B cell (primary cell): ENCODE results near the gene AKAP11. TPM values are rescaled to one million over a fixed set of nuclear protein-coding genes. Genes with fewer than 3 reads are reported as not detected.
A peak's percentile ranks its signal among the peaks of the same experiment; 100 is the strongest.

Experiments
- ATAC-seq: fragments of 200-7000 bp; cut with Tn5 transposase; one replicate; pipeline ENCODE4 v1.10.0; 2021; ENCODE audit warnings: low read depth, mild to moderate bottlenecking, moderate number of reproducible peaks, moderate library complexity
- CTCF ChIA-PET: fragments of 350-600 bp; sonication (Branson Sonifier 250); formaldehyde crosslinking; loops from one replicate; lab custom pipeline; 2021; ENCODE audit warnings: antibody characterized with exemption, inconsistent platforms; lab: Charles Lee
- POLR2A ChIA-PET: fragments of 350-600 bp; sonication (Branson Sonifier 250); formaldehyde crosslinking; loops from one replicate; lab custom pipeline; 2021; ENCODE audit warnings: antibody characterized with exemption; lab: Charles Lee
- DNase-seq: peaks from one replicate; pipeline ENCODE4 v3.0.0; 2013
- H2AFZ ChIP-seq: 2 replicates; pipeline ENCODE4 v1.6.1; 2012; ENCODE audit warnings: mild to moderate bottlenecking, low read depth, low read length; ENCODE audit not compliant: insufficient read depth, poor library complexity, severe bottlenecking
- H3K27ac ChIP-seq, 2 donors: 1 replicate in 1 of 2; 2 replicates in 1 of 2; pipeline ENCODE4 v1.5.1; 2012 to 2013; ENCODE audit warnings: low read length in 2 of 2, mild to moderate bottlenecking in 2 of 2, moderate library complexity in 1 of 2
- H3K27me3 ChIP-seq, 4 experiments: fragments of 200-600 bp in 1 of 4; sonication (generic) in 1 of 4; replicated peaks in 1 of 4; 1 replicate in 2 of 4; 2 replicates in 2 of 4; pipeline versions ENCODE4 v1.6.1 to v1.7.0; 2013 to 2016; ENCODE audit warnings: low read length in 3 of 4, mild to moderate bottlenecking in 2 of 4, mixed read lengths in 1 of 4, moderate library complexity in 1 of 4; ENCODE audit not compliant: insufficient read depth in 4 of 4, control insufficient read depth in 3 of 4; ENCODE audit errors: control extremely low read depth in 1 of 4
- H3K36me3 ChIP-seq, 2 experiments: replicated peaks in 1 of 2; 1 replicate in 1 of 2; 2 replicates in 1 of 2; pipeline versions ENCODE4 v1.6.1 to v1.7.1; 2013; ENCODE audit warnings: low read length in 1 of 2; ENCODE audit not compliant: insufficient read depth in 2 of 2, control insufficient read depth in 1 of 2; ENCODE audit errors: control extremely low read depth in 1 of 2, extremely low read depth in 1 of 2
- H3K4me1 ChIP-seq, 2 donors: fragments of 200-600 bp in 1 of 2; sonication (generic) in 1 of 2; 1 replicate in 1 of 2; 2 replicates in 1 of 2; pipeline versions ENCODE4 v1.5.1 to v1.6.1; 2013 to 2017; ENCODE audit warnings: low read length in 2 of 2; ENCODE audit not compliant: control insufficient read depth in 2 of 2, insufficient read depth in 2 of 2
- H3K4me2 ChIP-seq: replicated peaks from 2 replicates; pipeline ENCODE3; 2012; ENCODE audit warnings: mild to moderate bottlenecking, low read depth, low read length; ENCODE audit not compliant: poor library complexity, severe bottlenecking
- H3K4me3 ChIP-seq, 5 experiments: fragments of 200-600 bp in 1 of 5; sonication (generic) in 1 of 5; 1 replicate in 3 of 5; 2 replicates in 2 of 5; pipeline versions ENCODE4 v1.5.1 to v1.7.0; 2011 to 2016; ENCODE audit warnings: low read length in 4 of 5, mild to moderate bottlenecking in 4 of 5, low read depth in 2 of 5, control low read depth in 1 of 5, moderate library complexity in 1 of 5; ENCODE audit not compliant: insufficient read depth in 1 of 5; ENCODE audit errors: control extremely low read depth in 1 of 5, extremely low read depth in 1 of 5
- H3K79me2 ChIP-seq: fragments of 200-600 bp; sonication (generic); one replicate; pipeline ENCODE4 v1.6.0; 2016; ENCODE audit warnings: low read length; ENCODE audit not compliant: control insufficient read depth, insufficient read depth
- H3K9ac ChIP-seq: fragments of 200-600 bp; sonication (generic); 2 replicates; pipeline ENCODE4 v1.6.1; 2017; ENCODE audit warnings: mild to moderate bottlenecking, low read length, moderate library complexity
- H3K9me3 ChIP-seq, 3 donors: one replicate each; pipeline versions ENCODE4 v1.6.1 to v1.7.1; 2013; ENCODE audit warnings: low read length in 2 of 3; ENCODE audit not compliant: control insufficient read depth in 2 of 3, insufficient read depth in 1 of 3; ENCODE audit errors: control extremely low read depth in 1 of 3
- H4K20me1 ChIP-seq: 2 replicates; pipeline ENCODE4 v1.6.0; 2012; ENCODE audit warnings: mild to moderate bottlenecking, low read length; ENCODE audit not compliant: insufficient read depth, control insufficient read depth, poor library complexity, severe bottlenecking
- H3K27ac Mint-ChIP-seq: one replicate; pipeline ENCODE4 v1.8.0; 2021; ENCODE audit warnings: mixed read lengths
- H3K27me3 Mint-ChIP-seq: one replicate; pipeline ENCODE4 v1.8.0; 2021; ENCODE audit warnings: mixed read lengths
- H3K4me1 Mint-ChIP-seq: one replicate; pipeline ENCODE4 v1.8.0; 2021; ENCODE audit warnings: mixed read lengths
- H3K4me3 Mint-ChIP-seq: one replicate; pipeline ENCODE4 v1.8.0; 2021; ENCODE audit warnings: mixed read lengths
- H3K9me3 Mint-ChIP-seq: one replicate; pipeline ENCODE4 v1.8.0; 2022; ENCODE audit warnings: mixed read lengths; ENCODE audit not compliant: insufficient read depth
- CTCF ChIP-seq: fragments of 200-600 bp; IDR thresholded peaks from one replicate; pipeline ENCODE4 v1.8.0; 2022; ENCODE audit warnings: antibody characterized with exemption, mild to moderate bottlenecking
- EZH2 ChIP-seq: IDR thresholded peaks from 2 replicates; pipeline ENCODE4 v1.6.1; 2012; ENCODE audit warnings: borderline replicate concordance, low read depth, mild to moderate bottlenecking, moderate library complexity, low read length; ENCODE audit not compliant: insufficient read depth, poor library complexity, severe bottlenecking
- WGBS: methylation state at CpG from one replicate; pipeline ENCODE4 v1.1.5; 2013; ENCODE audit warnings: missing lambda C conversion rate; ENCODE audit not compliant: insufficient coverage; 5-methylcytosine and 5-hydroxymethylcytosine counted together
- intact Hi-C: fragments of 100-400 bp; cut with micrococcal nuclease; formaldehyde crosslinking; loops from one replicate; pipeline ENCODE4 v1.10.0; 2022
- polyA plus RNA-seq: library from polyadenylated mRNA; depleted of rRNA; stranded (reverse); fragments of >200 nt; gene quantifications from 2 replicates; pipeline ENCODE4 v1.2.3, GENCODE V29; 2012
- total RNA-seq, 2 donors: library from RNA; stranded (reverse); fragments of 120-200 nt in 1 of 2; gene quantifications; 1 replicate in 1 of 2; 2 replicates in 1 of 2; pipeline versions ENCODE4 v1.2.3 to v1.2.4, GENCODE V29; 2013 to 2022

AKAP11 gene
- total and polyA plus RNA-seq, 2 donors (not counting 1 experiment from before 2014, with no cell fraction given), result 10.2 to 42.9 TPM

- CTCF ChIA-PET, result no interaction called here
- Histone ChIP-seq H3K36me3 (no peaks in the 10 kb centered on the region), H3K4me1 (peaks cover 67 to 69% of the 10 kb centered on the region in 2 donors), H3K4me3 (peak overlapping the region in 2 of 5 experiments; percentile 12 to 23), H3K4me2 (peak overlapping the region; percentile 72), H3K9me3 (peaks cover 0 to 5% (median 0%) of the 10 kb centered on the region in 3 donors), H2AFZ (peak overlapping the region; percentile 50), H4K20me1 (no peaks in the 10 kb centered on the region), H3K9ac (peak overlapping the region; percentile 39), H3K27ac (peak overlapping the region; percentile 56 to 88), H3K27me3 (no peaks in the 10 kb centered on the region), H3K79me2 (peaks cover 67% of the 10 kb centered on the region)
- Mint-ChIP-seq H3K27me3 (no peaks in the 10 kb centered on the region), H3K27ac (peak overlapping the region; percentile 92), H3K4me3 (peak overlapping the region; percentile 70), H3K4me1 (peaks cover 61% of the 10 kb centered on the region), H3K9me3 (peaks cover 2% of the 10 kb centered on the region)
- peak; percentile 25 for ATAC-seq
- DNase-seq, result peak; percentile 84
- 36% methylated on average over 2 of the region's 2 CpGs for whole genome bisulfite sequencing
- intact Hi-C loops, result loop anchor here (1.0 to 10.0 kb wide), 5 partner anchors 102 to 2000 kb away; partner anchors contain the start of gene FOXO1
- POLR2A ChIA-PET, result no interaction called here
- TF ChIP-seq CTCF, result no peak
- TF ChIP-seq EZH2, result no peak
Observed at GRCh38 chr13:42275098-42275471, 3.1 kb downstream of the AKAP11 start.

GRCh38 chr13:42275506-42275905, 3.6 kb downstream of the AKAP11 start:
- Mint-ChIP-seq H3K4me1 (peaks cover 57% of the 10 kb centered on the region), H3K4me3 (peak overlapping the region; percentile 70), H3K27ac (peak overlapping the region; percentile 92), H3K27me3 (no peaks in the 10 kb centered on the region), H3K9me3 (peaks cover 2% of the 10 kb centered on the region)
- WGBS, result 79% methylated on average over 2 of the region's 4 CpGs
- Histone ChIP-seq H3K9ac (peak overlapping the region; percentile 39), H3K36me3 (peaks cover 0 to under 1% of the 10 kb centered on the region in 2 experiments), H3K27ac (peak overlapping the region; percentile 56 to 88), H3K27me3 (no peaks in the 10 kb centered on the region), H4K20me1 (peaks cover 2% of the 10 kb centered on the region), H3K9me3 (peaks cover 0 to 5% (median 0%) of the 10 kb centered on the region in 3 donors), H3K4me1 (peaks cover 70 to 71% of the 10 kb centered on the region in 2 donors), H2AFZ (peak overlapping the region; percentile 50), H3K4me3 (peak overlapping the region in 1 of 5 experiments; percentile 20), H3K4me2 (peak overlapping the region; percentile 72), H3K79me2 (peaks cover 71% of the 10 kb centered on the region)
- ATAC-seq (no peak), DNase-seq (no peak)
- ChIA-PET CTCF (no interaction called here), POLR2A (no interaction called here)
- TF ChIP-seq CTCF (no peak), EZH2 (no peak)
- intact Hi-C loops, result loop anchor here (1.0 to 10.0 kb wide), 5 partner anchors 102 to 1999 kb away; partner anchors contain the start of gene FOXO1
